IMR-90 (cell line): Measurements from ENCODE around the gene COL24A1. TPM values are rescaled to one million over a fixed set of nuclear protein-coding genes. Genes with fewer than 3 reads are reported as not detected.
A peak's percentile ranks its signal among the peaks of the same experiment; 100 is the strongest.

Experiments used
- ATAC-seq: fragments of 200-7000 bp; cut with Tn5 transposase; 2 replicates; pipeline ENCODE4 v1.9.1; 2020; ENCODE audit warnings: low read depth, mild to moderate bottlenecking, moderate library complexity
- Bru-seq: library from RNA; stranded (reverse); fragments of 400-500 nt; gene quantifications from one replicate; lab custom pipeline; 2021; lab: Mats Ljungman, UMichigan
- BruChase-seq, 2 experiments: library from RNA; stranded (reverse); fragments of 400-500 nt; gene quantifications; one replicate each; lab custom pipeline; 2021; lab: Mats Ljungman, UMichigan
- BruUV-seq: library from RNA; stranded (reverse); fragments of 400-500 nt; replicated peaks from 2 replicates; lab custom pipeline; 2021; lab: Mats Ljungman, UMichigan
- CTCF ChIA-PET: fragments of 300-600 bp; formaldehyde crosslinking; extraction: SDS; loops from one replicate; lab custom pipeline; 2021; ENCODE audit warnings: antibody characterized with exemption; lab: Yijun Ruan, JAX
- POLR2A ChIA-PET: fragments of 300-600 bp; sonication (Branson Sonifier 250); formaldehyde crosslinking; loops from one replicate; lab custom pipeline; 2022; ENCODE audit warnings: antibody characterized with exemption; ENCODE audit not compliant: unreplicated experiment; lab: Charles Lee
- DNase-seq: peaks from one replicate; pipeline ENCODE4 v3.0.0; 2013
- H2AFZ ChIP-seq: replicated peaks from 2 replicates; pipeline ENCODE3; 2013; ENCODE audit warnings: low read length, mild to moderate bottlenecking; ENCODE audit not compliant: poor library complexity
- H2AK5ac ChIP-seq: 2 replicates; pipeline ENCODE4 v1.6.1; 2013; ENCODE audit warnings: low read depth, low read length, inconsistent platforms
- H2AK9ac ChIP-seq: replicated peaks from 2 replicates; pipeline ENCODE3; 2013; ENCODE audit warnings: mild to moderate bottlenecking, low read depth, low read length, moderate library complexity; ENCODE audit not compliant: poor library complexity
- H2BK120ac ChIP-seq: 2 replicates; pipeline ENCODE4 v1.6.1; 2013; ENCODE audit warnings: low read depth, low read length, inconsistent platforms
- H2BK15ac ChIP-seq: 3 replicates; pipeline ENCODE4 v1.6.1; 2013; ENCODE audit warnings: low read depth, low read length, inconsistent platforms
- H2BK20ac ChIP-seq: 2 replicates; pipeline ENCODE4 v1.6.1; 2013; ENCODE audit warnings: low read depth, mild to moderate bottlenecking, inconsistent platforms, low read length, moderate library complexity
- H2BK5ac ChIP-seq: 2 replicates; pipeline ENCODE4 v1.6.1; 2013; ENCODE audit warnings: mild to moderate bottlenecking, low read depth, low read length, inconsistent platforms; ENCODE audit not compliant: poor library complexity, severe bottlenecking
- H3K14ac ChIP-seq: replicated peaks from 2 replicates; pipeline ENCODE4 v1.6.1; 2013; ENCODE audit warnings: low read depth, low read length, inconsistent platforms
- H3K18ac ChIP-seq: 2 replicates; pipeline ENCODE4 v1.6.1; 2013; ENCODE audit warnings: low read depth, low read length, control low read depth
- H3K23ac ChIP-seq: 2 replicates; pipeline ENCODE4 v1.6.1; 2013; ENCODE audit warnings: low read depth, low read length, inconsistent platforms
- H3K27ac ChIP-seq: 2 replicates; pipeline ENCODE4 v1.5.1; 2013; ENCODE audit warnings: mild to moderate bottlenecking, control low read depth, low read length; ENCODE audit not compliant: insufficient read depth
- H3K27me3 ChIP-seq: 2 replicates; pipeline ENCODE4 v1.6.1; 2013; ENCODE audit warnings: low read length; ENCODE audit not compliant: control insufficient read depth, insufficient read depth
- H3K36me3 ChIP-seq: 2 replicates; pipeline ENCODE4 v1.6.1; 2013; ENCODE audit warnings: low read length, mixed read lengths; ENCODE audit not compliant: control insufficient read depth, insufficient read depth
- H3K4ac ChIP-seq: 2 replicates; pipeline ENCODE4 v1.6.1; 2013; ENCODE audit warnings: low read depth, low read length, inconsistent platforms
- H3K4me1 ChIP-seq: 2 replicates; pipeline ENCODE4 v1.6.1; 2013; ENCODE audit warnings: low read length, mixed read lengths; ENCODE audit not compliant: control insufficient read depth, insufficient read depth
- H3K4me2 ChIP-seq: 2 replicates; pipeline ENCODE4 v1.6.1; 2013; ENCODE audit warnings: low read depth, mild to moderate bottlenecking, control low read depth, low read length, moderate library complexity
- H3K4me3 ChIP-seq: 2 replicates; pipeline ENCODE4 v1.5.1; 2013; ENCODE audit warnings: low read depth, mild to moderate bottlenecking, control low read depth, low read length, moderate library complexity; ENCODE audit not compliant: insufficient read depth
- H3K56ac ChIP-seq: 2 replicates; pipeline ENCODE4 v1.6.1; 2013; ENCODE audit warnings: low read length, inconsistent platforms; ENCODE audit not compliant: insufficient read depth; ENCODE audit errors: extremely low read depth
- H3K79me1 ChIP-seq, 2 experiments: 2 replicates each; pipeline ENCODE4 v1.6.1; 2013; ENCODE audit warnings: low read length in 2 of 2, inconsistent platforms in 1 of 2, low read depth in 1 of 2
- H3K9ac ChIP-seq: 2 replicates; pipeline ENCODE4 v1.6.1; 2013; ENCODE audit warnings: low read depth, low read length, control low read depth
- H3K9me1 ChIP-seq: 2 replicates; pipeline ENCODE4 v1.6.1; 2013; ENCODE audit warnings: low read length, inconsistent platforms; ENCODE audit not compliant: insufficient read depth
- H3K9me3 ChIP-seq: 2 replicates; pipeline ENCODE4 v1.6.1; 2013; ENCODE audit warnings: low read length; ENCODE audit not compliant: control insufficient read depth, insufficient read depth
- H4K20me1 ChIP-seq: 2 replicates; pipeline ENCODE4 v1.6.1; 2013; ENCODE audit warnings: low read length, inconsistent platforms; ENCODE audit not compliant: insufficient read depth
- H4K5ac ChIP-seq: 2 replicates; pipeline ENCODE4 v1.6.1; 2013; ENCODE audit warnings: mild to moderate bottlenecking, low read depth, low read length, control low read depth
- H4K8ac ChIP-seq, 2 experiments: 2 replicates each; pipeline ENCODE4 v1.6.1; 2013; ENCODE audit warnings: low read depth in 2 of 2, low read length in 2 of 2, control low read depth in 1 of 2, inconsistent platforms in 1 of 2
- H4K91ac ChIP-seq: 2 replicates; pipeline ENCODE4 v1.6.1; 2013; ENCODE audit warnings: low read depth, low read length, inconsistent platforms; ENCODE audit not compliant: insufficient read depth
- BHLHE40 ChIP-seq: fragments of 150-350 bp; IDR thresholded peaks from 2 replicates; pipeline ENCODE4 v1.6.1; 2016; ENCODE audit warnings: mild to moderate bottlenecking, low read depth, low read length
- CEBPB ChIP-seq: IDR thresholded peaks from 2 replicates; pipeline ENCODE4 v1.6.1; 2012; ENCODE audit warnings: low read depth, low read length, improper control_type of control experiment
- MAZ ChIP-seq: IDR thresholded peaks from 2 replicates; pipeline ENCODE4 v1.6.1; 2012; ENCODE audit warnings: low read depth, mild to moderate bottlenecking, low read length, improper control_type of control experiment, moderate library complexity, borderline replicate concordance
- WGBS, 2 experiments: methylation state at CpG; one replicate each; pipeline versions ENCODE4 v1.1.5 to v1.1.7; 2013; ENCODE audit warnings: missing lambda C conversion rate in 2 of 2; ENCODE audit not compliant: insufficient read length in 1 of 2; ENCODE audit errors: extremely low coverage in 2 of 2; 5-methylcytosine and 5-hydroxymethylcytosine counted together
- dilution Hi-C: fragments of 300-500 bp; cut with HindIII; formaldehyde crosslinking; loops from one replicate; pipeline ENCODE4 v1.14.3; 2018; ENCODE audit warnings: low sequenced_read_pairs; ENCODE audit not compliant: unreplicated experiment
- in situ Hi-C: fragments of 300-500 bp; cut with MboI; formaldehyde crosslinking; loops from 3 replicates; pipeline ENCODE4 v1.14.3; 2019; ENCODE audit warnings: low sequenced_read_pairs, inconsistent platforms, mixed read lengths
- intact Hi-C: fragments of 100-400 bp; cut with micrococcal nuclease; formaldehyde crosslinking; loops from 2 replicates; pipeline ENCODE4 v1.10.0; 2022
- long read RNA-seq: library from polyadenylated mRNA; unstranded; transcript quantifications from one replicate; pipeline ENCODE4 v2.0.0, GENCODE V29; 2021; ENCODE audit not compliant: unreplicated experiment
- polyA plus RNA-seq, 3 experiments: library from polyadenylated mRNA; depleted of rRNA; stranded (reverse); fragments of >200 nt; gene quantifications; 2 replicates each; pipeline ENCODE4 v1.2.3, GENCODE V29; 2012; ENCODE audit warnings: low replicate concordance in 1 of 3
- total RNA-seq: library from RNA; depleted of rRNA; stranded (reverse); fragments of >200 nt; gene quantifications from 2 replicates; pipeline ENCODE4 v1.2.3, GENCODE V29; 2012; rRNA removed

COL24A1 gene
- total RNA-seq = 1.4 and 2.5 TPM in 2 replicates
- polyA plus RNA-seq (2012; rRNA removed) = 1.4 and 2.2 TPM in 2 replicates
- 0.28 and 0.66 TPM in 2 replicates for polyA plus RNA-seq (2012; cell fraction: cytosol; rRNA removed)
- polyA plus RNA-seq (2012; cell fraction: nucleus; rRNA removed; ENCODE audit: low replicate concordance) = 2.2 and 6.9 TPM in 2 replicates
- percentile 58 among the genes with signal in this experiment for Bru-seq, nascent RNA
- percentile 56 among the genes with signal in this experiment for BruChase-seq, experiment 1, labeled RNA remaining after a 6-hour chase
- percentile 55 among the genes with signal in this experiment for BruChase-seq, experiment 2, labeled RNA remaining after a 2-hour chase
- long read RNA-seq, partial matches to known transcripts = 0 of 1 reads
- long read RNA-seq, other reads (novel, unspliced or antisense) = 1 of 1 reads

DNA sequence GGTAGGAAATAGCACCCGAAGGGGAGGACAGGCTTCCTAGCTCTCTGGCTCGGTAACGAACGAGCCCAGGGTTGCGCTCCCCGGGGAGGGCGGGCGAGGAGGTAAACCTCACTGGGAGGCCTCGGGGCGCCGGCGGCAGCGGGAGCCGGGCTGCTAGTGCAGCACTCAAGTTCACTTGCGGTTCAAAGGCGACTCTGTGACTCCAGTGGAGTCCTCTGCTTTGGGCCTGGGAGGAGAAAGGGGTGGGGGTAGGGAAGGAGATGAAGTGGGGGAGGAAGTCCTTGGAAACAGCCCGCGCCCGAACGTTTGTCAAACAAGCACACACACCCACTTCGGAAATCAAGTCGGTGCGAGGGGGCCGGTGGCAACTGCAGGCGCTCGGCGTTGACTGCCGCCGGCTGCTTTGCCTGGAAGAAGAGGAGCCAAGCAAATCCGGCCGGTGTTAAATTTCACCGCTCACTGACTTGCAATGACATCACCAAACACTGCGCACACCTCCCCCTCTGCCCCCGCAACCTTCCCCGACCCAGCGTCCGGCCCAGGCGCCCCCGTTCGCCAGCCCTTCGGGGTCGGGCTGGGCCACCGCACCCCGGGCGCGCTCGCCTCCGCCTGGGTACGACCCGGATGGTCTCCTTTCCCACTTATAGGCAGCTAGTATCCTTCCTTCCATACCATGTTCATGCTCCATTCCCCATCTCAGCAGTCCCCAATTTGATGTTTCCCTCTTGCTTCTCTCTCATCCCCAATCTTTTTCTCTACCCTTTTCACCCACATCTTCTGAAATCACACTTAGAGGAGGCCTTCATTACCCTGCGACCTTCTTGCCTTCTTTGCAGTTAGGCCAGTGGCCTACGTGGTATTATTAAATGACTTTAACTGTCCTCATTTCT is at the start of gene COL24A1:
COL24A1 (minus strand) TSS at position 207 of the 890 bp plus-strand sequence. CDS start 376 bp downstream, outside the sequence.
- Histone ChIP-seq H2BK20ac (peak within 1 kb of the TSS; percentile 88), H3K9me3 (no peaks in the 10 kb centered on the region), H2AK5ac (peak within 1 kb of the TSS; percentile 94), H4K20me1 (no peaks in the 10 kb centered on the region), H2AK9ac (peak within 1 kb of the TSS; percentile 87), H4K91ac (peak within 1 kb of the TSS; percentile 51), H2BK5ac (peak within 1 kb of the TSS; percentile 60), H2BK120ac (peak within 1 kb of the TSS; percentile 93), H3K4ac (peak within 1 kb of the TSS; percentile 92), H2BK15ac (peak within 1 kb of the TSS; percentile 90), H3K4me2 (peak within 1 kb of the TSS; percentile 84), H4K8ac (peak within 1 kb of the TSS; percentile 59 to 82), H3K18ac (peak within 1 kb of the TSS; percentile 75), H3K4me1 (peaks cover 22% of the 10 kb centered on the region), H3K14ac (peak within 1 kb of the TSS; percentile 52), H3K27ac (peak within 1 kb of the TSS; percentile 83), H3K23ac (peak within 1 kb of the TSS; percentile 77), H4K5ac (peak within 1 kb of the TSS; percentile 63), H3K56ac (peak within 1 kb of the TSS; percentile 88), H2AFZ (peak within 1 kb of the TSS; percentile 92), H3K4me3 (peak within 1 kb of the TSS; percentile 37), H3K36me3 (no peaks in the 10 kb centered on the region), H3K9me1 (peaks cover 9% of the 10 kb centered on the region; the same call in 1 of the 2 replicates), H3K9ac (peak within 1 kb of the TSS; percentile 70), H3K27me3 (no peaks in the 10 kb centered on the region), H3K79me1 (peaks cover 0 to 4% of the 10 kb centered on the region in 2 experiments; a peak in 1 of 4 replicates)
- WGBS, 2 experiments = 15% methylated on average over 31 of the region's 52 CpGs; no CpG with 5 or more reads in 1 of the 2 experiments
- BruUV-seq = no TSS peak
- DNase-seq (peak; percentile 83), ATAC-seq (peak; percentile 70)
- dilution Hi-C loops (no loop called here), intact Hi-C loops (loop anchor here (5.0 kb wide), 1 partner anchor 450 kb away; the partner anchor contains the start of gene ZNHIT6), in situ Hi-C loops (loop anchor here (10.0 kb wide), 1 partner anchor 58 kb away; no protein-coding TSS in a partner anchor)
- TF ChIP-seq BHLHE40 (no peak), MAZ (peak; percentile 54; the same call in 1 of the 2 replicates), CEBPB (no peak)
- ChIA-PET CTCF (interaction anchor here (0.5 kb wide), 1 partner anchor 49 kb away, joined by 4 read pairs; no protein-coding TSS in a partner anchor), POLR2A (interaction anchor here (1.2 kb wide), 1 partner anchor 12 kb away, joined by 5 read pairs; no protein-coding TSS in a partner anchor)
